Measurements from ENCODE around the gene ANLN.
A peak's percentile ranks its signal among the peaks of the same experiment; 100 is the strongest.

ANLN gene

GRCh38 chr7:36391436-36392198 lies 2.0 kb downstream of the ANLN start:
- H3K4me3 ChIP-seq (ENCODE audit: low read depth, low read length): peak overlapping the region; percentile 65
- no peak for TF ChIP-seq CTCF (conservative IDR thresholded peaks at IDR 0.05; ENCODE audit: low read depth, low read length)
- DNase-seq (ENCODE audit: low read depth): no peak

GRCh38 chr7:36393826-36394225 lies 4.2 kb downstream of the ANLN start:
- no peak overlapping the region for H3K4me3 ChIP-seq (ENCODE audit: low read depth, low read length)
- TF ChIP-seq CTCF (conservative IDR thresholded peaks at IDR 0.05; ENCODE audit: low read depth, low read length): no peak
- no peak for DNase-seq (ENCODE audit: low read depth)

- TF ChIP-seq CTCF (conservative IDR thresholded peaks at IDR 0.05; ENCODE audit: low read depth, low read length): no peak
- no peak for DNase-seq (ENCODE audit: low read depth)
- no peak overlapping the region for H3K4me3 ChIP-seq (ENCODE audit: low read depth, low read length)
Measured at GRCh38 chr7:36395171-36395894, 5.7 kb downstream of the ANLN start.

GRCh38 chr7:36396150-36396549 lies 6.5 kb downstream of the ANLN start:
- DNase-seq (ENCODE audit: low read depth): peak; percentile 76
- TF ChIP-seq CTCF (conservative IDR thresholded peaks at IDR 0.05; ENCODE audit: low read depth, low read length): peak; percentile 9
- H3K4me3 ChIP-seq (ENCODE audit: low read depth, low read length): no peak overlapping the region

GRCh38 chr7:36400036-36400435 lies 10.4 kb downstream of the ANLN start:
- peak; percentile 9 for DNase-seq (ENCODE audit: low read depth)
- no peak for TF ChIP-seq CTCF (conservative IDR thresholded peaks at IDR 0.05; ENCODE audit: low read depth, low read length)
- no peak overlapping the region for H3K4me3 ChIP-seq (ENCODE audit: low read depth, low read length)

GRCh38 chr7:36400606-36401005 lies 10.9 kb downstream of the ANLN start:
- DNase-seq (ENCODE audit: low read depth): peak; percentile 61
- H3K4me3 ChIP-seq (ENCODE audit: low read depth, low read length): no peak overlapping the region
- TF ChIP-seq CTCF (conservative IDR thresholded peaks at IDR 0.05; ENCODE audit: low read depth, low read length): no peak
